Dermis blood vessel endothelial cell (primary cell): Measurements from ENCODE around the gene TMEM174. TPM values are rescaled to one million over a fixed set of nuclear protein-coding genes. Genes with fewer than 3 reads are reported as not detected.
"Not testable (repeated sequence)": the region's sequence is repeated elsewhere in the genome, so short reads cannot be mapped to it uniquely, and the experiment has no call there.

Experiments used
- DNase-seq: peaks from one replicate; pipeline ENCODE4 v3.0.0; 2010
- total RNA-seq: library from RNA; depleted of rRNA; stranded (reverse); fragments of >200 nt; gene quantifications from 2 replicates; pipeline ENCODE4 v1.2.3, GENCODE V29; 2014

The TMEM174 gene
- total RNA-seq, 1 donor from 2014 or later: not detected

GRCh38 chr5:73197637-73198257, 24.8 kb downstream of the TMEM174 start:
- no peak for DNase-seq

- no peak for DNase-seq
These were observed 26.0 kb downstream of the TMEM174 start for GRCh38 chr5:73198833-73199592.

- no peak for DNase-seq
These were observed 26.7 kb downstream of the TMEM174 start for GRCh38 chr5:73199671-73200070.

- peak; percentile 76 for DNase-seq
These were observed 28.8 kb downstream of the TMEM174 start for GRCh38 chr5:73201547-73202513.

GRCh38 chr5:73204332-73204731, 31.3 kb downstream of the TMEM174 start:
- DNase-seq: no peak

GRCh38 chr5:73204733-73205132, 31.7 kb downstream of the TMEM174 start:
- no peak for DNase-seq

- no peak for DNase-seq
These were observed 32.3 kb downstream of the TMEM174 start for GRCh38 chr5:73205305-73205704.

- not testable (repeated sequence) for DNase-seq
These were observed 34.2 kb downstream of the TMEM174 start for GRCh38 chr5:73207239-73207638.

GRCh38 chr5:73209075-73209474, 36.1 kb downstream of the TMEM174 start:
- not testable (repeated sequence) for DNase-seq

GRCh38 chr5:73212693-73213092, 39.7 kb downstream of the TMEM174 start:
- not testable (repeated sequence) for DNase-seq

- no peak for DNase-seq
These were observed 40.6 kb downstream of the TMEM174 start for GRCh38 chr5:73213566-73213998.

- DNase-seq: no peak
These were observed 41.3 kb downstream of the TMEM174 start for GRCh38 chr5:73214306-73214705.

GRCh38 chr5:73214996-73215395, 42.0 kb downstream of the TMEM174 start:
- no peak for DNase-seq

- no peak for DNase-seq
These were observed 42.5 kb downstream of the TMEM174 start for GRCh38 chr5:73215531-73215890.

GRCh38 chr5:73215891-73216610, 43.1 kb downstream of the TMEM174 start:
- peak; percentile 86 for DNase-seq

- peak; percentile 56 for DNase-seq
These were observed 45.7 kb downstream of the TMEM174 start for GRCh38 chr5:73218552-73219171.

- DNase-seq: not testable (repeated sequence)
These were observed 46.3 kb downstream of the TMEM174 start for GRCh38 chr5:73219336-73219735.

GRCh38 chr5:73221161-73221560, 48.2 kb downstream of the TMEM174 start:
- DNase-seq: no peak

- DNase-seq: no peak
These were observed 48.7 kb downstream of the TMEM174 start for GRCh38 chr5:73221726-73222125.

GRCh38 chr5:73222173-73222572, 49.2 kb downstream of the TMEM174 start:
- no peak for DNase-seq
